ENCODE results near the gene CARMIL1.
"Not testable (repeated sequence)": the region's sequence is repeated elsewhere in the genome, so short reads cannot be mapped to it uniquely, and the experiment has no call there.

CARMIL1 gene

GRCh38 chr6:25435416-25435985 lies 156.3 kb downstream of the CARMIL1 start:
- Histone ChIP-seq H3K9ac (ENCODE audit: low read depth, low read length) (no peak overlapping the region), H3K4me3 (ENCODE audit: low read length) (no peak overlapping the region)

GRCh38 chr6:25436760-25437159 lies 157.6 kb downstream of the CARMIL1 start:
- Histone ChIP-seq H3K9ac (ENCODE audit: low read depth, low read length) (no peak overlapping the region), H3K9me3 (replicated peaks; ENCODE audit: low read length) (no peaks in the 10 kb centered on the region), H3K4me1 (ENCODE audit: control insufficient read depth, insufficient read depth, low read length) (no peaks in the 10 kb centered on the region), H3K36me3 (ENCODE audit: insufficient read depth, low read length) (no peaks in the 10 kb centered on the region), H3K27me3 (ENCODE audit: control insufficient read depth, insufficient read depth, low read length) (no peaks in the 10 kb centered on the region), H3K4me2 (ENCODE audit: low read length) (no peak overlapping the region), H3K4me3 (ENCODE audit: low read length) (no peak overlapping the region)

More at GRCh38 chr6:25435416-25435985, 156.3 kb downstream of the CARMIL1 start:
- Histone ChIP-seq H3K4me1 (ENCODE audit: control insufficient read depth, insufficient read depth, low read length) (no peaks in the 10 kb centered on the region), H3K27me3 (ENCODE audit: control insufficient read depth, insufficient read depth, low read length) (no peaks in the 10 kb centered on the region), H3K4me2 (ENCODE audit: low read length) (no peak overlapping the region), H3K9me3 (replicated peaks; ENCODE audit: low read length) (no peaks in the 10 kb centered on the region), H3K36me3 (ENCODE audit: insufficient read depth, low read length) (no peaks in the 10 kb centered on the region)

GRCh38 chr6:25439368-25439767 lies 160.2 kb downstream of the CARMIL1 start:
- H3K9ac ChIP-seq (ENCODE audit: low read depth, low read length) = no peak overlapping the region
- no peak overlapping the region for H3K4me3 ChIP-seq (ENCODE audit: low read length)
- no peak overlapping the region for H3K4me2 ChIP-seq (ENCODE audit: low read length)
- H3K27me3 ChIP-seq (ENCODE audit: control insufficient read depth, insufficient read depth, low read length) = no peaks in the 10 kb centered on the region
- peaks cover 7% of the 10 kb centered on the region for H3K4me1 ChIP-seq (ENCODE audit: control insufficient read depth, insufficient read depth, low read length)
- H3K9me3 ChIP-seq (replicated peaks; ENCODE audit: low read length) = no peaks in the 10 kb centered on the region
- H3K36me3 ChIP-seq (ENCODE audit: insufficient read depth, low read length) = no peaks in the 10 kb centered on the region

GRCh38 chr6:25441663-25442270 lies 162.6 kb downstream of the CARMIL1 start:
- Histone ChIP-seq H3K4me1 (ENCODE audit: control insufficient read depth, insufficient read depth, low read length) (peaks cover 7% of the 10 kb centered on the region), H3K9ac (ENCODE audit: low read depth, low read length) (no peak overlapping the region), H3K4me3 (ENCODE audit: low read length) (no peak overlapping the region), H3K27me3 (ENCODE audit: control insufficient read depth, insufficient read depth, low read length) (no peaks in the 10 kb centered on the region), H3K36me3 (ENCODE audit: insufficient read depth, low read length) (no peaks in the 10 kb centered on the region), H3K9me3 (replicated peaks; ENCODE audit: low read length) (no peaks in the 10 kb centered on the region), H3K4me2 (ENCODE audit: low read length) (no peak overlapping the region)

GRCh38 chr6:25442898-25443297 lies 163.7 kb downstream of the CARMIL1 start:
- Histone ChIP-seq H3K27me3 (ENCODE audit: control insufficient read depth, insufficient read depth, low read length) (no peaks in the 10 kb centered on the region), H3K4me3 (ENCODE audit: low read length) (no peak overlapping the region), H3K36me3 (ENCODE audit: insufficient read depth, low read length) (no peaks in the 10 kb centered on the region), H3K4me2 (ENCODE audit: low read length) (no peak overlapping the region), H3K9ac (ENCODE audit: low read depth, low read length) (no peak overlapping the region), H3K4me1 (ENCODE audit: control insufficient read depth, insufficient read depth, low read length) (peaks cover 7% of the 10 kb centered on the region), H3K9me3 (replicated peaks; ENCODE audit: low read length) (no peaks in the 10 kb centered on the region)

- H3K36me3 ChIP-seq (ENCODE audit: insufficient read depth, low read length); H3K9me3 ChIP-seq (replicated peaks; ENCODE audit: low read length); H3K4me3 ChIP-seq (ENCODE audit: low read length); H3K4me1 ChIP-seq (ENCODE audit: control insufficient read depth, insufficient read depth, low read length); H3K4me2 ChIP-seq (ENCODE audit: low read length); H3K9ac ChIP-seq (ENCODE audit: low read depth, low read length); H3K27me3 ChIP-seq (ENCODE audit: control insufficient read depth, insufficient read depth, low read length): not testable (repeated sequence)
Observed at GRCh38 chr6:25444521-25444920, 165.3 kb downstream of the CARMIL1 start.

- Histone ChIP-seq H3K9ac (ENCODE audit: low read depth, low read length) (no peak overlapping the region), H3K9me3 (replicated peaks; ENCODE audit: low read length) (no peaks in the 10 kb centered on the region), H3K36me3 (ENCODE audit: insufficient read depth, low read length) (no peaks in the 10 kb centered on the region), H3K27me3 (ENCODE audit: control insufficient read depth, insufficient read depth, low read length) (no peaks in the 10 kb centered on the region), H3K4me2 (ENCODE audit: low read length) (no peak overlapping the region), H3K4me3 (ENCODE audit: low read length) (no peak overlapping the region), H3K4me1 (ENCODE audit: control insufficient read depth, insufficient read depth, low read length) (peaks cover 7% of the 10 kb centered on the region)
Observed at GRCh38 chr6:25446830-25447569, 167.8 kb downstream of the CARMIL1 start.

- no peaks in the 10 kb centered on the region for H3K36me3 ChIP-seq (ENCODE audit: insufficient read depth, low read length)
- no peaks in the 10 kb centered on the region for H3K9me3 ChIP-seq (replicated peaks; ENCODE audit: low read length)
- H3K27me3 ChIP-seq (ENCODE audit: control insufficient read depth, insufficient read depth, low read length) = no peaks in the 10 kb centered on the region
- peaks cover 6% of the 10 kb centered on the region for H3K4me1 ChIP-seq (ENCODE audit: control insufficient read depth, insufficient read depth, low read length)
- H3K4me2 ChIP-seq (ENCODE audit: low read length) = no peak overlapping the region
- no peak overlapping the region for H3K9ac ChIP-seq (ENCODE audit: low read depth, low read length)
- H3K4me3 ChIP-seq (ENCODE audit: low read length) = no peak overlapping the region
Observed at GRCh38 chr6:25447570-25447929, 168.4 kb downstream of the CARMIL1 start.

GRCh38 chr6:25448965-25449538 lies 169.9 kb downstream of the CARMIL1 start:
- no peaks in the 10 kb centered on the region for H3K27me3 ChIP-seq (ENCODE audit: control insufficient read depth, insufficient read depth, low read length)
- H3K36me3 ChIP-seq (ENCODE audit: insufficient read depth, low read length) = no peaks in the 10 kb centered on the region
- peaks cover 2% of the 10 kb centered on the region for H3K4me1 ChIP-seq (ENCODE audit: control insufficient read depth, insufficient read depth, low read length)
- H3K9ac ChIP-seq (ENCODE audit: low read depth, low read length) = no peak overlapping the region
- H3K4me3 ChIP-seq (ENCODE audit: low read length) = no peak overlapping the region
- H3K9me3 ChIP-seq (replicated peaks; ENCODE audit: low read length) = no peaks in the 10 kb centered on the region
- no peak overlapping the region for H3K4me2 ChIP-seq (ENCODE audit: low read length)

- H3K9me3 ChIP-seq (replicated peaks; ENCODE audit: low read length) = no peaks in the 10 kb centered on the region
- no peak overlapping the region for H3K4me3 ChIP-seq (ENCODE audit: low read length)
- no peak overlapping the region for H3K4me2 ChIP-seq (ENCODE audit: low read length)
- H3K9ac ChIP-seq (ENCODE audit: low read depth, low read length) = no peak overlapping the region
- H3K36me3 ChIP-seq (ENCODE audit: insufficient read depth, low read length) = no peaks in the 10 kb centered on the region
- no peaks in the 10 kb centered on the region for H3K27me3 ChIP-seq (ENCODE audit: control insufficient read depth, insufficient read depth, low read length)
- H3K4me1 ChIP-seq (ENCODE audit: control insufficient read depth, insufficient read depth, low read length) = peaks cover 2% of the 10 kb centered on the region
Observed at GRCh38 chr6:25449774-25450173, 170.6 kb downstream of the CARMIL1 start.

- no peaks in the 10 kb centered on the region for H3K36me3 ChIP-seq (ENCODE audit: insufficient read depth, low read length)
- H3K4me2 ChIP-seq (ENCODE audit: low read length) = no peak overlapping the region
- no peak overlapping the region for H3K9ac ChIP-seq (ENCODE audit: low read depth, low read length)
- no peak overlapping the region for H3K4me3 ChIP-seq (ENCODE audit: low read length)
- no peaks in the 10 kb centered on the region for H3K27me3 ChIP-seq (ENCODE audit: control insufficient read depth, insufficient read depth, low read length)
- no peaks in the 10 kb centered on the region for H3K9me3 ChIP-seq (replicated peaks; ENCODE audit: low read length)
- peaks cover 2% of the 10 kb centered on the region for H3K4me1 ChIP-seq (ENCODE audit: control insufficient read depth, insufficient read depth, low read length)
Observed at GRCh38 chr6:25450469-25451198, 171.5 kb downstream of the CARMIL1 start.

Data from skeletal muscle satellite cell (primary cell).